Measurements from ENCODE around the gene ZNF254.
"Not testable (repeated sequence)": the region's sequence is repeated elsewhere in the genome, so short reads cannot be mapped to it uniquely, and the experiment has no call there.

The ZNF254 gene

DNA sequence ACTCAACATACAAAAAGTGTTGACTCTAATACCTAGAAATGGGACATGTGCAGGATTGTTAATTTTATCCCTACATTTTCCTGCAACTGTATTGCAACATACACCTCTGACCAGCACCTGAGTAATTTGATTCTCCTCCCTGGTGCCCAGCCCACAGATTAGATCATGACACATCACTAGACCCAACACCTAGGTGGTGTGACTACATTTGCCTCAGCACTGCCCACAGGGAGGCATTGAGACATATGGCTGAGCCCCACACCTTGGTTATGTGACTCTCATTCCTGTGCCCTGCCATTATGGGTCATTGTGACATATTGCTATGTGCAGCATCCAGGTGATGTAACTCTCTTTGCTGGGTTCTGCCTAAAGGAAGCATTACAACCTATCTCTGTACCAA is 13.2 kb upstream of the ZNF254 start:
- no peak for DNase-seq

DNA sequence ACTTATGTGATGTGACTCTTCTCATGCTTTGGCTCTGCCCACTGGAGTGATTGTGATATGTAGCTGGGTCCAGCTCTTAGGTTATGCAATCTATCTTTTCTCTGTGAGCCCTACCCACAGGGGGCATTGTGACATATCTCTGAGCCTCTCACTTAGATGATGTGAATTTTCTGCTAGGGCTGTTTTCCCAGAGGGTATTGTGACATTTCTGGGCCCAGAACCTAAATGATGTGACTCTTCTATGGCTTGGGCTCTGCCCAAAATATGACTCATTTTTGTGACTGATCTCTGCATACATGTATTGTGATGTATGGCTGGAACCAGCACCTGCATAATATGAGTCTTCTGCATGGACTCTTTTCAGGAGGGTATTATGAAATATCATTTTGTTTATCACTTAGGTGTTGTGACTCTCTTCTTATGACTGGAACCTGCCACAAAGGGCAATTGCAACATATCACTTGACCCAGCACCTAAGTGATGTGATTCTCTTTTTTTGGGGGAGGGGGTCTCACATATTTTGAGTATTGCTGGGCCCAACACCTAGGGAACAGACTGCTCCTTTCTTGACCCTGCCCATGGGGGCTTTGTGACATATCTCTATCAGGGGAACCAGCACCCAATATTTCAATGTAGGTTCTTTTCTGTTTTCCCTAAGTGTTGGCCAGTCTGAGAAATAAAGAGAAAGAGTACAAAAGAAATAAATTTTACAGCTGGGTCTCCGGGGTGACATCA is 12.1 kb upstream of the ZNF254 start:
- no peak for DNase-seq

DNA sequence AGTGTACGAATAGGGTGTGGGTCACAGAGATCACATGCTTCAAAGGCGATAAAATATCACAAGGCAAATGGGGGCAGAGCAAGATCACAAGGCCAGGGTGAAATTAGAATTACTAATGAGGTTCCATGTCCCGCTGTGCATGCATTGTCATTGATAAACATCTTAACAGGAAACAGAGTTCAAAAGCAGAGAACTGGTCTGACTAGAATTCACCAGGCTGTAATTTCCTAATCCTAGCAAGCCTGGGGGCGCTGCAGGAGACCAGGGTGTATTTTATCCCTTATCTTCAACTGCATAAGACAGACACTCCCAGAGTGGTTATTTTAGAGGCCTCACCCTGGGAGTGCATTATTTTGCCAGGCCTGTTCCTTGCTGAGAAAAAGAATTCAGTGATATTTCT is 11.5 kb upstream of the ZNF254 start:
- DNase-seq, result not testable (repeated sequence)

DNA sequence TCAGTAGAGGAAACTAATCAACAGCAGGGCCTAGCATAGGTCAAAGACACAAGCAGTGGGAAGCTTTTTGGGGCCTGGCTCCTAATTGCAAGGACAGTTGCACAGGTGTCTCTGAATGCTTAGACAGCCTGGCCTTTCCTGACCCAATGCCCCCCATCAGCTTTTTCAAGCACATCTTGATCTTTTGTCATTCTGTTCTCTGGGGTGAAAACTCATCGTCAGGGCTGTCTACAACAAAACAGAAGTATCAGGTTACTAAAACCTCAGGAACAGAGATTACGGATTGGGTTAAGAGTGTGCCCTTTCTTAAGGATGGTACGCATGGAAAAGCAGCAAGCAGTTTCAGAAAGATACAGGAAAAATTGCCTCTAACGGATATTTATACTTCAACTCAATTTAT is 8.3 kb upstream of the ZNF254 start:
- no peak for DNase-seq

DNA sequence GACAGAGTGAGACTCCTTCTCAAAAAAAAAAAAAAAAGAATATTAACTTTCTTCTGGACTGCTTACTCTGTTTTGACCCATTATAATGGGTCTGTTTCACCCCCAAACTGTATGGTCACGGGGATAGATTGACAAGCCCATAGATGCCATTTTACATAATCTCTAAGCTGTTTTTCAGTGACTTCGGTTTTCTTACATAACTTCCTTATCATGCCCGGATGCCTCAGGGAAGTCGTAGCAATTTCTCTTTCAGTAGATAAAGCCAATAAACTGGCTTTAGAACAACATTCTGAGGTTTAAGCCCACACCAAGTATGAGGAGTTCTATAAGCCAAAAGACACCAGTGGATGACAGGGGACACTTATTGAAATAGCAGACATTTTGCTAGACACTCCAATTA is 5.9 kb upstream of the ZNF254 start:
- DNase-seq, result no peak

DNA sequence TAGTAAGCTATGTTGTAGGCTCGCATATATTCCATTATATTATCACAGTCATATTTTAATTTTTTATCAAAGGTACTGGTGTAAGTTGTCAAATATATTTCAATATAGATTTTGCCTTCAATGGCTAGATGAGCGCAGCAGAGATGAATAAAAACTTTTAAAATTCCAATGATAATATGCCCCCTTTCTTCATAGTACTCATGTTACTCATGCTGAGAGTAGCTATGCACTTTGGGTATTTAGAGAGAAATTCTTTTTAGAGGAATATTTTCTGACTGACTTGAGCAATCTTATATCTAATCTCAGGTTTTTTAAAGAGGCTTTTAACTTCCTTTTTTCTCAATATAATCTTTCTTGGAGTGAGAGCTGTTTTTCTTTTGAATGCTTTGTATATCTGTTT is 11.4 kb downstream of the ZNF254 start:
- DNase-seq, result no peak

DNA sequence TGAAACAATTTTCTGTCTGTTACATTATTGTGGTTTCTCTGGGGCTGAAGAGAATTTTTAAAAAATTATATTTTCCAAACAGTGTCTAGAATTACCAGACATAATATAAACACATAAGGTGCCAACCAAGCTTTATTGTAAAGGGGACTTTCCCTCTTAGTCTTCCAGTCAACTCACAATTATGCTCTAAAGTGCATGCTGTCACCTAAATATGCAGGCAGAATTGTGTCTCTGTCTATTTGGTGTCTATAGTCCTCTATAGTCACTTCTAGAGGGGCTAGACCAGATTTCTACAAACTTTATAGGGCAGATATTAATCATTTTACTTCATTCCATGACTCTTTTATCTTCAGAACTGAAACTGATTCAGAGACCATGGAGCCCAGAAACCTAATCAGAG is 12.8 kb downstream of the ZNF254 start:
- no peak for DNase-seq

DNA sequence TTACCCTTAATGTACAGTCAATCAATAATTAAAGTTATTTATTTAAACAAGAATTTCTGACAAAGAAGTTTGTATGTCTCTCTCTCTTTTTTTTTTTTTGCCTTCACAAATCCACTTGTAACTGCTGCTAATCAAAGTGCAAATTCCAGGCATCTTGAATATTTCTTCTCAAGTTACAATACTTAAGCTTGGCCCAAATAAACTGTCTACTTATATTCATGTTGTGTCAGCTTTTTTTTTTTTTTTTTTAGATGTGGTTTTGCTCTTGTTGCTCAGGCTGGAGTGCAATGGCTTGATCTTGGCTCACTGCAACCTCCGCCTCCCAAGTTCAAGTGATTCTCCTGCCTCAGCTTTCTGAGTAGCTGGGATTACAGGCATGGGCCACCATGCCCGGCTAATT is 13.6 kb downstream of the ZNF254 start:
- not testable (repeated sequence) for DNase-seq

DNA sequence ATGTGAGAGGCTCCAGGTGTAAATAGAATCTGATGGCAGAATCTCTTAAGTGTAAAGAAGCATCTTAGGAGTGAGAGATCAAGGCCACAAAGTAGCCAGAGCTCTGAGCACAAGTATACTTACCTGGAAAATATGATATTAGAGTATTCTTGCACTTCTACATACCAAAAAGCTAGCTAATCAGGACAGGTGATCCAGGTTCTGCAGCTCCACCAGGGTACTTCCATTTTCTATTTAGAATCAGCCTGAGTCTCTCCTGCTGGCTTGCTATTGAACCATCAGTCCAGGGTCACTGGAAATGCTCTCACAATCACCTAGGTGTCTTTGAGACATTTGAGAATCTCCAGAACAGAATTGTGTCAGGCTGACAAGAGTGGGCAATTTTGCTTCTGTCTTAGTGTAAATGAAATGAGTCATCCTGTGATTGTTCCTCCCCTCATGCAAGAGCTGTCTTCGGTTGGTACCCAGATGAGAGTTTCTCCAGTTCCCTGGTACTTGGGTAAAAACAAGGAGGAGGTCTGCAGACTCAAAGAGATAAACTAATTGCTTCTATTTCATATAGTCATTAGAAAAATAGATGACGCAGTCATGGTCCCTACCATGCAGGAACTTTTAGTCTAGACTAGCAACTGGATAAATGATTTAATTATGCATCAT is 14.6 kb downstream of the ZNF254 start:
- DNase-seq, result no peak

DNA sequence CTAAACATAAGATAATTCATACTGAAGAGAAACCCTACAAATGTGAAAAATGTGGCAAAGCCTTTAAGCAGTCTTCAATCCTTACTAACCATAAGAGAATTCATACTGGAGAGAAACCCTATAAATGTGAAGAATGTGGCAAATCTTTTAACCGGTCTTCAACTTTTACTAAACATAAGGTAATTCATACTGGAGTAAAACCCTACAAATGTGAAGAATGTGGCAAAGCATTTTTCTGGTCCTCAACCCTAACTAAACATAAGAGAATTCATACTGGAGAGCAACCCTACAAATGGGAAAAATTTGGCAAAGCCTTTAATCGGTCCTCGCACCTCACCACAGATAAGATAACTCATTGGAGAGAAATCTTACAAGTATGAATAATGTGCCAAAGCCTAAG is 40.6 kb downstream of the ZNF254 start:
- no peak for DNase-seq

DNA sequence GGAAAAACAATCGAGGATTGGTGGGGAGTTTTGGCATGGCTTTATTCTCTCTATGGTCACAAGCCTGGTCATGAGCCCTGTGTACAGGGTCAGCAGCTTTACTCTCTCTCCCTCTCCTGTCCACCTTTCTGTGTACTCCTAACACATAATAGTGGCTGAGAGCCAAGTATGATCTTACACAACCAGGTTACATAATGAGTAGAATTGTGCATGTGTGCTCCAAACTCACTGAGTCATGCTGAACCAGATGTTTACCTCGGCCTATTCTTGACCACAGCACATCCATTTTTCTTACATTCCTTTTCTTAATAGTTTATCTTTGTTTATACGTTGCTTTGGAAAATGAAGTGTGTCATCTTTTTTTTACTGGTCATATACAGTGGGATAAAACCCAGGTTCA is 53.1 kb downstream of the ZNF254 start:
- no peak for DNase-seq

DNA sequence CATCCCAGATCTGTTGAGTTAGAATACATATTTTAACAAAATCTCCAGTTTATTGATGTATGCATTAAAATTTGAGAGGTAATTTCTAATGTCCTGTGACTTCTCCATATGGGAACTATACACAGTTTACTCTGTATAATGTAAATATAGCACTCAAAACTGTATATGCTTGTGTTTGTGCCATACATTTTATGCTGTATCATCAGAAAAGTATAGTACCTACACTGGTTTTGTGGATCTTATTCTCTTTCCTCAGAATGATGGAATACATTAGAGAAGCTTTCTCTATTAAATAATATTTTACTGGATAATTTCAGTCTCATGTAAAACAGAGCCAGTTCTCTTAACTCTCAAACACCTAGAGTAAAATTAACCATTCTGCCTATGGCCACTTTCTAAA is 53.6 kb downstream of the ZNF254 start:
- DNase-seq, result no peak

DNA sequence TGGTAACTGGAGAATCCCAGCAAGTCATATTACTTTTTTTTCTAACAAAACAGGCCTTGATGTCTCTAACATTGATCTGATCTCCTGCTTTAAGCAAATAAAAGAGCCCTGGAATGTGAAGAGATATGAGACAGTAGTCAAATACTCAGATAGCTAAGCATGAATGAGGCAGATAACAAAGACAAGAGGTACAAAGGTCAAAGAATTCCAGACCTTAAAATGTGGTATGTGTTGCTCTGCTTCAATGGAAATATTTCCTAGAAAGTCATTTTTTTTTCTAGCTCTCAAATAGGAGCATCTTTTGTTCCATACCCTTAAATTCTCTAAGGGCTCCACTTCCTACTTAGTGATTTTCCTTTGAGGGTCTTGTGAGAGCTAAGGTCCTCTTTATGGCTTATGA is 54.6 kb downstream of the ZNF254 start:
- no peak for DNase-seq

DNA sequence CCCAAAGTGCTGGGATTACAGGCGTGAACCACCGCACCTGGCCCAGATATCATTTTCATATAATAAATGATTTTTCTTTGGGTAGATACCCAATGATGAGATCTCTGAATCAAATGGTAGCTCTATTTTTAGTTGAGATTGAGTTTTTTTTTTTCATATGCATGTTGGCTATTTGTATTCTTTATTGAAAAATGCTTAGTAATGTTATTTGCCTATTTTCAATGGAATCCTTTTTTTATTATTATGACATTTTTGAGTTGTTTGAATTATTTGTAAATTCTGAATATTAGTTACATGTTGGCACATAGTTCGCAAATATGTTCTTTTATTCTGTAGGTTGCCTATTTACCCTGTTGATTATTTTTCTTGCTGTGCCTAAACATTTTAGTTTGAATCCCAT is 55.8 kb downstream of the ZNF254 start:
- DNase-seq, result no peak

DNA sequence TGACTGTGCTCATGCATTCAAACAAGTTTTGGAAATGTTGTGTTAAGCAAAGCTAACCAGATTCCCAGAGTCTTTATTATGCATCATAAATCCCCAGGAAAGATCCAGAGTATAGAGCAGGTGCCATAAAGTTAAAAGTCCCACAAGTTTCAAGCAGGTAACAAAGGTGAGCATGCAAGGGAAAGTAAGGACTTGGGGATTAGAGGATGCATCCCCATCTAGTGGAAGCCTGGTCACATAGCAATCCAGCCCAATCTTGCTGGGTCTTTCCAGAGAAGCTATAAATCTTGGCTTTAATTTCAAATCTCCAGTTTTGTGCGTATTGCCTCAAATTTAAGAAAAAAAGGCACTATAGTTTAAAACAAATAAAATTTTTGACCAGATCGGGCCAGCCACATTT is 72.7 kb downstream of the ZNF254 start:
- no peak for DNase-seq

DNA sequence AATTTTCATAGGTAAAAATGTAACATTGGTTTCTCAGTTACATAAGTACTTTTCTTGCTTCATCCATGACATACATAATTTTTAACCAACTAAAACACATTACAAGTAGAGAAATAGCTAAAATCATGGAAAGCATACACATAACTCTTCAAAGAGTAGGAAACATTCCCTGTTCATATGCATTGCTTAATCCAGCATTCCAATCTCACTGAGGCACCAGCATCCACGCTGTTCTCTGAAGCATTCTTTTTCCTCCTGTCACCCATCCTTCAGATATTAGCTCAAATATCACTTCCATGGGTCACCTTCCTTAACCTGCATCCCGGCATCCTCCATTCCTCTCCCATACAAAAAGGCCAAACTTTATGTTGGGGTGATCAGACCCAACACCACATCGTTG is 79.1 kb downstream of the ZNF254 start:
- no peak for DNase-seq

DNA sequence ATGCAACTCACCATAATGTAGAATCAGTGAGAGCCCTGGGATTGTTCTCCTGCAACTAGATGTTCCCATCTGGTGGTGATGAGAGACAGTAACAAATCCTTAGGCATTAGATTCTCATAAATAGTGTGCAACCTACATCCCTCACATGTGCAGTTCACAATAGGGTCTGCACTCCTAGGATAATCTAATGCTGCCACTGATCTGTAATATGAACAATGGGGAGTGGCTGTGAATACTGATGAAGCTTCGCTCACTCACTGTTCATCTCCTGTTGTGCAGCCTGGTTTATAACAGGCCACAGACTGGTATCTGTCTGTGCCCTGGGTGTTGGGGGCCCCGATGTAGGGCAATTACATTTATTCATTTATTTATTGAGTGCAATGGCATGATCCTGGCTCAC is 86.9 kb downstream of the ZNF254 start:
- DNase-seq, result no peak

DNA sequence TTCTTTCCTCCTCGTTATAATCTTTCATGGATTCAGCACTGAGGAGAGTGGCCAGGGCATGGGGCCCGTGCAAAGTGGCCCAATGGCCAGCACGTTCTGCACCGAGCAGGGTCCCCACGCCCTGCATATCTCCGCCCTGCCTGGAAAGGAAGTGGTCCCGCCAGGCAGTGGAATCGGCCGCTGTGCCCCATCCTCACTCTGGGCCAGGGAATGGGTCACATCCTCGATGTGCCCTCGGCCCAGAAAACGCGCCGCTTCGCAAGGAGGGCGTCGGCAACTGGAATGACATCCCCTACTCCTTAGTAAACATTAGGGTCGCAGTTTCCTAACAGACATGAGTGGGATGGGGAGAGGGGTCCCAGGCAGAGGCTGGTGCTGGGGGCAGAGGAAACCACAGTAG is 90.7 kb downstream of the ZNF254 start:
- no peak for DNase-seq

DNA sequence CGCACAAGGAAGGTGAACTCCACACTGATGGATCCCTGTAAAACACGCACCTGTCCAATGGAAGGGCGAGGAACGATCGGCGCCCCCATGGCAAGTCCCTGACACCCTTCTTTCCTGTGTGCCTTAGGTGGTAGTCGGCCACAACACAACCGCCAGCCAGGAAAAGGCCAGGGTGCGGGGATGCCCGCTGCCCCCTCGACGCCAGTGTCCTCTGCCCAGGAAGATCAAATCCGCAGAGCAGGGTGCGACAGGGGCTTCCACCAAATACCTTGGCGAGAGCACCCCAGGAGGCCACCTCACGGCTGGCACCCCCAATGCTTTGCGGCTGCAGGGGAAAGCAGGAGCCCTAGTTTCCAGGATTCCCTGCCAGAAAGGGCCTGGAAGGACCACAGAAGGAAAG is 91.2 kb downstream of the ZNF254 start:
- DNase-seq, result no peak
